Measurements from ENCODE around the gene WDFY4. TPM values are rescaled to one million over a fixed set of nuclear protein-coding genes. Genes with fewer than 3 reads are reported as not detected.

WDFY4 gene
- total RNA-seq, 1 donor from 2014 or later, result 0.25 TPM

DNA sequence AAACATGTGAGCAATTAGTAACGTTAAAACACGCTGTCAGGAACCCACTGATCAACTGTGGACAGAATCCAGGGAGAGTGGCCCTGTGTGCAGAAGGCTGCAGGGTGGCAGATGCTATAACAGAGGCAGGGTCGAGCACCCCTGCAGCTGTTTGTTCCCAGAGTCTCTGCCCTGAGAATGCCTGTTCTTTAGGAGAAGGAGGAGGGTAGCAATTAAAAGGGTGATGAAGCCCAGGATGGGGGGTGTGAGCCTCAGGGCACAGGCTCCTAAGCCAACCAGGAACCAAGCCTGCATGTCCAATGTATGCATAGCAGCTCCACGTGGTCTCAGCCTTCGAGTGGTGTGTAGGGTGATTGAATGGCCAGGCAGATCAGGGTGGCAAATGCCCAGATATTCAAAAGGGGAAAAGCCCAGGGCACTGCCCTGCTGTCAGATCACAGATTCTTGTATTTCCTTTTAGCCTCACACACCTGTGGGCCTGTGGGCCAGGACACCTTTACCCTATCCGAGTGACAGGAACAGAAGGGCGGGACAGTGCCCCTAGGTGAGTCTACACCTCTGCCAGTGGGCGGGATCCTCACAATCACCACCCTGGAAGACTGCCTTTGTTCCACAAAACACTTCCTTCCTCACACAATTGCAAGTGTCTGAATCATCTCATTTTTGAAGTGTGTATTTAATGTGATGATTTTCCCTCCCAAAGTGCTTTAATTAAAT lies 7.3 kb downstream of the WDFY4 start:
- Histone ChIP-seq H3K9me3 (ENCODE audit: insufficient read depth, low read depth, low read length) (no peaks in the 10 kb centered on the region), H3K9ac (ENCODE audit: low read length) (no peak overlapping the region), H3K27ac (ENCODE audit: low read depth, low read length) (no peak overlapping the region), H3K27me3 (ENCODE audit: insufficient read depth, low read length) (peaks cover 10% of the 10 kb centered on the region), H2AFZ (ENCODE audit: low read depth, low read length) (no peak overlapping the region), H3K36me3 (ENCODE audit: insufficient read depth, low read length) (no peaks in the 10 kb centered on the region), H4K20me1 (ENCODE audit: insufficient read depth, low read length) (no peaks in the 10 kb centered on the region), H3K4me2 (ENCODE audit: low read length) (no peak overlapping the region), H3K79me2 (ENCODE audit: insufficient read depth, low read length) (no peaks in the 10 kb centered on the region), H3K4me1 (ENCODE audit: insufficient read depth, low read length) (no peaks in the 10 kb centered on the region), H3K4me3 (ENCODE audit: insufficient read depth, low read depth, low read length) (no peak overlapping the region)
- H3K4me3 Mint-ChIP-seq (ENCODE audit: unreplicated experiment), result no peak overlapping the region
- no peak overlapping the region for H3K27ac Mint-ChIP-seq (ENCODE audit: unreplicated experiment)
- no peaks in the 10 kb centered on the region for H3K4me1 Mint-ChIP-seq (ENCODE audit: low read depth, unreplicated experiment)
- H3K27me3 Mint-ChIP-seq (ENCODE audit: low read depth, unreplicated experiment), result peaks cover 46% of the 10 kb centered on the region
- peaks cover 2% of the 10 kb centered on the region for H3K9me3 Mint-ChIP-seq (ENCODE audit: unreplicated experiment)
- no peak for FAIRE-seq
- no peak for DNase-seq (ENCODE audit: low read depth)
- TF ChIP-seq CTCF (IDR thresholded peaks at IDR 0.05; ENCODE audit: insufficient read depth, low read depth, low read length), result no peak
- TF ChIP-seq EZH2 (IDR thresholded peaks at IDR 0.05; ENCODE audit: insufficient read depth, low read length), result no peak
- H3K36me3 Mint-ChIP-seq (ENCODE audit: low read depth, unreplicated experiment), result no peaks in the 10 kb centered on the region

DNA sequence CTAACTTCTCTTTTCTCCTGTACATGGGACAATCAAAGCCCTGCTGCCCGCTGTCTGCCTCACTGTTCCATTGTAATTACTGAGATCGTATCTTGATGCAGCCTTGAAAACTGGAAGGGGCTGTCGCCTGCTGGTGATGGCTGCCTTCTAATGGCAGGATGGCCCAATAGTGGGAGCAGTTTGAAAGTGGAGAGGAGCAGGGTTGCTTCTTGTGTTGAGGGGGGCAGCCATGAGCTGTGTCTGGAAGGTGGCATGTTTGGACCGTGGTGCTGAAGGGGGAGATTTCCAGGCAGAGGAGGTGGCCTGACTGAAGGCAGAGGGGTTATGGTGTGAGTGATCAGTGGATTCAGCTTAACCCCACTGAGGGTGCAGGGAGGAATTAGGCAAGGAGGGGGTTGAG lies 8.1 kb downstream of the WDFY4 start:
- Histone ChIP-seq H3K4me1 (ENCODE audit: insufficient read depth, low read length) (no peaks in the 10 kb centered on the region), H3K9ac (ENCODE audit: low read length) (no peak overlapping the region), H2AFZ (ENCODE audit: low read depth, low read length) (no peak overlapping the region), H3K27ac (ENCODE audit: low read depth, low read length) (no peak overlapping the region), H3K27me3 (ENCODE audit: insufficient read depth, low read length) (peaks cover 10% of the 10 kb centered on the region), H3K4me3 (ENCODE audit: insufficient read depth, low read depth, low read length) (no peak overlapping the region), H3K79me2 (ENCODE audit: insufficient read depth, low read length) (no peaks in the 10 kb centered on the region), H4K20me1 (ENCODE audit: insufficient read depth, low read length) (no peaks in the 10 kb centered on the region), H3K36me3 (ENCODE audit: insufficient read depth, low read length) (no peaks in the 10 kb centered on the region), H3K9me3 (ENCODE audit: insufficient read depth, low read depth, low read length) (no peaks in the 10 kb centered on the region), H3K4me2 (ENCODE audit: low read length) (no peak overlapping the region)
- no peaks in the 10 kb centered on the region for H3K4me1 Mint-ChIP-seq (ENCODE audit: low read depth, unreplicated experiment)
- TF ChIP-seq CTCF (IDR thresholded peaks at IDR 0.05; ENCODE audit: insufficient read depth, low read depth, low read length), result no peak
- H3K36me3 Mint-ChIP-seq (ENCODE audit: low read depth, unreplicated experiment), result no peaks in the 10 kb centered on the region
- DNase-seq (ENCODE audit: low read depth) (no peak), FAIRE-seq (no peak)
- H3K27ac Mint-ChIP-seq (ENCODE audit: unreplicated experiment), result no peak overlapping the region
- H3K9me3 Mint-ChIP-seq (ENCODE audit: unreplicated experiment), result peaks cover 5% of the 10 kb centered on the region
- H3K27me3 Mint-ChIP-seq (ENCODE audit: low read depth, unreplicated experiment), result peaks cover 52% of the 10 kb centered on the region
- no peak overlapping the region for H3K4me3 Mint-ChIP-seq (ENCODE audit: unreplicated experiment)

- Histone ChIP-seq H3K36me3 (ENCODE audit: insufficient read depth, low read length) (no peaks in the 10 kb centered on the region), H3K4me2 (ENCODE audit: low read length) (no peak overlapping the region), H3K79me2 (ENCODE audit: insufficient read depth, low read length) (no peaks in the 10 kb centered on the region), H4K20me1 (ENCODE audit: insufficient read depth, low read length) (no peaks in the 10 kb centered on the region), H3K27ac (ENCODE audit: low read depth, low read length) (no peak overlapping the region), H3K9ac (ENCODE audit: low read length) (no peak overlapping the region), H2AFZ (ENCODE audit: low read depth, low read length) (no peak overlapping the region), H3K27me3 (ENCODE audit: insufficient read depth, low read length) (peaks cover 10% of the 10 kb centered on the region), H3K4me1 (ENCODE audit: insufficient read depth, low read length) (no peaks in the 10 kb centered on the region), H3K4me3 (ENCODE audit: insufficient read depth, low read depth, low read length) (no peak overlapping the region), H3K9me3 (ENCODE audit: insufficient read depth, low read depth, low read length) (no peaks in the 10 kb centered on the region)
- Mint-ChIP-seq H3K9me3 (ENCODE audit: unreplicated experiment) (peaks cover 8% of the 10 kb centered on the region), H3K4me3 (ENCODE audit: unreplicated experiment) (no peak overlapping the region), H3K27ac (ENCODE audit: unreplicated experiment) (no peak overlapping the region), H3K27me3 (ENCODE audit: low read depth, unreplicated experiment) (peaks cover 53% of the 10 kb centered on the region), H3K4me1 (ENCODE audit: low read depth, unreplicated experiment) (no peaks in the 10 kb centered on the region), H3K36me3 (ENCODE audit: low read depth, unreplicated experiment) (no peaks in the 10 kb centered on the region)
- TF ChIP-seq CTCF (IDR thresholded peaks at IDR 0.05; ENCODE audit: insufficient read depth, low read depth, low read length), result no peak
- no peak for TF ChIP-seq EZH2 (IDR thresholded peaks at IDR 0.05; ENCODE audit: insufficient read depth, low read length)
- FAIRE-seq (no peak), DNase-seq (ENCODE audit: low read depth) (no peak)
These were observed 8.5 kb downstream of the WDFY4 start for GRCh38 chr10:48693206-48693605.

All from astrocyte (in vitro differentiated cells and primary cell).